Measurements from ENCODE around the gene ATXN2.

DNA sequence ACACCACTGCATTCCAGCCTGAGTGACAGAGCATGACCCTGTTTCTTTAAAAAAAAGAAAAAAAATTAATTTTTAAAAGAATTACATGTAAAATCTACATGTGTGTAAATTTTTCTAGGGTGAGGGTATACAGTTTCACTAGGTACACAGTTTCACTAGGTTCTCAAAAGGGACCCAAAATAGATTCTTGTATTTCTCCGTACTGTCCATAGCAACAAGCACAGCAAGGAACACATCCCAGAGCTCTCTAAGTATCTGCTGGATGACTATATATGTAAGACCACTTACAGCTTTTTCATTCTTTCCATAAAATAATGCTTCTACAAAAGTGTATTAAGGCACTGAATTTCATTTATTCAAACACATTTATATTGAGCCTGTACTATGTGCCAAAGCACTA, 55.1 kb downstream of the ATXN2 start:
- TF ChIP-seq, protein P1, sequence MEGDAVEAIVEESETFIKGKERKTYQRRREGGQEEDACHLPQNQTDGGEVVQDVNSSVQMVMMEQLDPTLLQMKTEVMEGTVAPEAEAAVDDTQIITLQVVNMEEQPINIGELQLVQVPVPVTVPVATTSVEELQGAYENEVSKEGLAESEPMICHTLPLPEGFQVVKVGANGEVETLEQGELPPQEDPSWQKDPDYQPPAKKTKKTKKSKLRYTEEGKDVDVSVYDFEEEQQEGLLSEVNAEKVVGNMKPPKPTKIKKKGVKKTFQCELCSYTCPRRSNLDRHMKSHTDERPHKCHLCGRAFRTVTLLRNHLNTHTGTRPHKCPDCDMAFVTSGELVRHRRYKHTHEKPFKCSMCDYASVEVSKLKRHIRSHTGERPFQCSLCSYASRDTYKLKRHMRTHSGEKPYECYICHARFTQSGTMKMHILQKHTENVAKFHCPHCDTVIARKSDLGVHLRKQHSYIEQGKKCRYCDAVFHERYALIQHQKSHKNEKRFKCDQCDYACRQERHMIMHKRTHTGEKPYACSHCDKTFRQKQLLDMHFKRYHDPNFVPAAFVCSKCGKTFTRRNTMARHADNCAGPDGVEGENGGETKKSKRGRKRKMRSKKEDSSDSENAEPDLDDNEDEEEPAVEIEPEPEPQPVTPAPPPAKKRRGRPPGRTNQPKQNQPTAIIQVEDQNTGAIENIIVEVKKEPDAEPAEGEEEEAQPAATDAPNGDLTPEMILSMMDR (conservative IDR thresholded peaks at IDR 0.05; ENCODE audit: low read depth, low read length) = no peak
- TF ChIP-seq RCOR1 (IDR thresholded peaks at IDR 0.05; ENCODE audit: insufficient replicate concordance, low read length) (no peak), POLR2A (IDR thresholded peaks at IDR 0.05; ENCODE audit: low read depth, low read length) (no peak), CEBPB (IDR thresholded peaks at IDR 0.05; ENCODE audit: low read depth, low read length) (no peak), RAD21 (IDR thresholded peaks at IDR 0.05; ENCODE audit: low read length) (no peak), BHLHE40 (IDR thresholded peaks at IDR 0.05; ENCODE audit: low read depth, low read length) (no peak), MAFK (IDR thresholded peaks at IDR 0.05; ENCODE audit: low read depth, low read length) (no peak), FOS (IDR thresholded peaks at IDR 0.05; ENCODE audit: low read depth, low read length) (no peak), MAZ (IDR thresholded peaks at IDR 0.05; ENCODE audit: borderline replicate concordance, low read depth, low read length) (no peak), CHD1 (IDR thresholded peaks at IDR 0.05; ENCODE audit: low read depth, low read length) (no peak)
- TF ChIP-seq, protein P2, sequence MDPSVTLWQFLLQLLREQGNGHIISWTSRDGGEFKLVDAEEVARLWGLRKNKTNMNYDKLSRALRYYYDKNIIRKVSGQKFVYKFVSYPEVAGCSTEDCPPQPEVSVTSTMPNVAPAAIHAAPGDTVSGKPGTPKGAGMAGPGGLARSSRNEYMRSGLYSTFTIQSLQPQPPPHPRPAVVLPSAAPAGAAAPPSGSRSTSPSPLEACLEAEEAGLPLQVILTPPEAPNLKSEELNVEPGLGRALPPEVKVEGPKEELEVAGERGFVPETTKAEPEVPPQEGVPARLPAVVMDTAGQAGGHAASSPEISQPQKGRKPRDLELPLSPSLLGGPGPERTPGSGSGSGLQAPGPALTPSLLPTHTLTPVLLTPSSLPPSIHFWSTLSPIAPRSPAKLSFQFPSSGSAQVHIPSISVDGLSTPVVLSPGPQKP (IDR thresholded peaks at IDR 0.05; ENCODE audit: borderline replicate concordance, low read depth, low read length) = no peak
- TF ChIP-seq, protein P3, sequence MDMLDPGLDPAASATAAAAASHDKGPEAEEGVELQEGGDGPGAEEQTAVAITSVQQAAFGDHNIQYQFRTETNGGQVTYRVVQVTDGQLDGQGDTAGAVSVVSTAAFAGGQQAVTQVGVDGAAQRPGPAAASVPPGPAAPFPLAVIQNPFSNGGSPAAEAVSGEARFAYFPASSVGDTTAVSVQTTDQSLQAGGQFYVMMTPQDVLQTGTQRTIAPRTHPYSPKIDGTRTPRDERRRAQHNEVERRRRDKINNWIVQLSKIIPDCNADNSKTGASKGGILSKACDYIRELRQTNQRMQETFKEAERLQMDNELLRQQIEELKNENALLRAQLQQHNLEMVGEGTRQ (IDR thresholded peaks at IDR 0.05; ENCODE audit: low read depth, low read length) = no peak
